ENCODE results near the gene ARAP2. TPM values are rescaled to one million over a fixed set of nuclear protein-coding genes. Genes with fewer than 3 reads are reported as not detected.

The ARAP2 gene
- polyA plus RNA-seq, 1 donor (not counting 4 experiments of a cell fraction or from before 2014, with no cell fraction given): 9.3 TPM

- Histone ChIP-seq H3K27me3 (ENCODE audit: control insufficient read depth, extremely low read depth, insufficient read depth, low read length) (no peaks in the 10 kb centered on the region), H3K4me1 (ENCODE audit: control insufficient read depth, extremely low read depth, insufficient read depth, low read length) (no peaks in the 10 kb centered on the region), H3K27ac (ENCODE audit: control insufficient read depth, insufficient read depth, low read length) (no peak overlapping the region), H3K79me2 (ENCODE audit: control insufficient read depth, insufficient read depth, low read length) (no peaks in the 10 kb centered on the region), H3K4me2 (ENCODE audit: control insufficient read depth, extremely low read depth, insufficient read depth, low read depth, low read length) (no peak overlapping the region), H2AFZ (ENCODE audit: control insufficient read depth, low read length) (no peak overlapping the region), H3K9ac (ENCODE audit: control insufficient read depth, extremely low read depth, insufficient read depth, low read length) (no peak overlapping the region), H4K20me1 (ENCODE audit: control insufficient read depth, extremely low read depth, insufficient read depth, low read length) (no peaks in the 10 kb centered on the region), H3K9me1 (ENCODE audit: control insufficient read depth, extremely low read depth, insufficient read depth, low read length) (no peaks in the 10 kb centered on the region), H3K4me3 (ENCODE audit: control insufficient read depth in 2 of 3, extremely low read depth in 1 of 3, insufficient read depth in 2 of 3, low read depth in 1 of 3, low read length in 3 of 3) (no peak overlapping the region), H3K9me3 (ENCODE audit: control insufficient read depth, low read depth, low read length) (no peaks in the 10 kb centered on the region), H3K36me3 (ENCODE audit: control insufficient read depth in 2 of 2, extremely low read depth in 1 of 2, insufficient read depth in 2 of 2, low read length in 2 of 2) (no peaks in the 10 kb centered on the region)
- dilution Hi-C loops (cut with MboI; ENCODE audit: extremely low pct_ligation_motif_present, low sequenced_read_pairs): no loop called here
- no peak for DNase-seq (ENCODE audit: low read depth, low spot score)
- no peak for TF ChIP-seq CTCF (optimal IDR thresholded peaks at IDR 0.05 in 1 of 3, IDR thresholded peaks at IDR 0.05 in 1 of 3, conservative IDR thresholded peaks at IDR 0.05 in 1 of 3; ENCODE audit: extremely low read depth in 1 of 3, insufficient read depth in 2 of 3, low read length in 3 of 3)
- TF ChIP-seq EZH2 (IDR thresholded peaks at IDR 0.05; ENCODE audit: low read length): no peak
- FAIRE-seq: peak; percentile 32
Measured at GRCh38 chr4:36264207-36264826, 20.0 kb upstream of the ARAP2 start.

- Histone ChIP-seq H3K4me2 (ENCODE audit: control insufficient read depth, extremely low read depth, insufficient read depth, low read depth, low read length) (no peak overlapping the region), H3K27ac (ENCODE audit: control insufficient read depth, insufficient read depth, low read length) (no peak overlapping the region), H3K27me3 (ENCODE audit: control insufficient read depth, extremely low read depth, insufficient read depth, low read length) (no peaks in the 10 kb centered on the region), H3K4me1 (ENCODE audit: control insufficient read depth, extremely low read depth, insufficient read depth, low read length) (no peaks in the 10 kb centered on the region), H3K79me2 (ENCODE audit: control insufficient read depth, insufficient read depth, low read length) (no peaks in the 10 kb centered on the region), H3K36me3 (ENCODE audit: control insufficient read depth in 2 of 2, extremely low read depth in 1 of 2, insufficient read depth in 2 of 2, low read length in 2 of 2) (no peaks in the 10 kb centered on the region), H3K9me1 (ENCODE audit: control insufficient read depth, extremely low read depth, insufficient read depth, low read length) (no peaks in the 10 kb centered on the region), H3K9ac (ENCODE audit: control insufficient read depth, extremely low read depth, insufficient read depth, low read length) (no peak overlapping the region), H4K20me1 (ENCODE audit: control insufficient read depth, extremely low read depth, insufficient read depth, low read length) (no peaks in the 10 kb centered on the region), H2AFZ (ENCODE audit: control insufficient read depth, low read length) (no peak overlapping the region), H3K4me3 (ENCODE audit: control insufficient read depth in 2 of 3, extremely low read depth in 1 of 3, insufficient read depth in 2 of 3, low read depth in 1 of 3, low read length in 3 of 3) (no peak overlapping the region), H3K9me3 (ENCODE audit: control insufficient read depth, low read depth, low read length) (no peaks in the 10 kb centered on the region)
- FAIRE-seq (no peak), DNase-seq (ENCODE audit: low read depth, low spot score) (no peak)
- dilution Hi-C loops (cut with MboI; ENCODE audit: extremely low pct_ligation_motif_present, low sequenced_read_pairs): no loop called here
- TF ChIP-seq EZH2 (IDR thresholded peaks at IDR 0.05; ENCODE audit: low read length): no peak
- no peak for TF ChIP-seq CTCF (optimal IDR thresholded peaks at IDR 0.05 in 1 of 3, IDR thresholded peaks at IDR 0.05 in 1 of 3, conservative IDR thresholded peaks at IDR 0.05 in 1 of 3; ENCODE audit: extremely low read depth in 1 of 3, insufficient read depth in 2 of 3, low read length in 3 of 3)
Measured at GRCh38 chr4:36260731-36261130, 16.4 kb upstream of the ARAP2 start.

Data from keratinocyte (primary cell).